Trophoblast cell (in vitro differentiated cells and primary cell): ENCODE results near the gene LRFN4.

ENCODE experiments used
- DNase-seq, 2 donors: peaks; one replicate each; pipeline ENCODE4 v3.0.0-alpha.2; 2016
- H2AFZ ChIP-seq: 2 replicates; pipeline ENCODE4 v1.6.1; 2013; ENCODE audit warnings: low read length, moderate library complexity, mild to moderate bottlenecking; ENCODE audit not compliant: insufficient read depth, poor library complexity
- H2AK5ac ChIP-seq: 2 replicates; pipeline ENCODE4 v1.6.1; 2013; ENCODE audit warnings: mild to moderate bottlenecking, low read length
- H2BK120ac ChIP-seq: 2 replicates; pipeline ENCODE4 v1.6.1; 2013; ENCODE audit warnings: low read length, mild to moderate bottlenecking, moderate library complexity; ENCODE audit not compliant: insufficient read depth, poor library complexity
- H2BK12ac ChIP-seq: 2 replicates; pipeline ENCODE4 v1.6.1; 2013; ENCODE audit warnings: mild to moderate bottlenecking, low read length, moderate library complexity
- H2BK5ac ChIP-seq: 2 replicates; pipeline ENCODE4 v1.6.1; 2013; ENCODE audit warnings: low read length, low read depth, moderate library complexity, mild to moderate bottlenecking; ENCODE audit not compliant: poor library complexity
- H3K14ac ChIP-seq: 2 replicates; pipeline ENCODE4 v1.6.1; 2013; ENCODE audit warnings: mild to moderate bottlenecking, low read length
- H3K18ac ChIP-seq: 2 replicates; pipeline ENCODE4 v1.6.1; 2013; ENCODE audit warnings: mild to moderate bottlenecking, low read length
- H3K23ac ChIP-seq: 2 replicates; pipeline ENCODE4 v1.6.1; 2013; ENCODE audit warnings: low read length
- H3K27ac ChIP-seq: 2 replicates; pipeline ENCODE4 v1.5.1; 2013; ENCODE audit warnings: low read depth, mild to moderate bottlenecking, inconsistent platforms, low read length, moderate library complexity
- H3K27me3 ChIP-seq: 2 replicates; pipeline ENCODE4 v1.6.1; 2013; ENCODE audit warnings: inconsistent platforms, mild to moderate bottlenecking, low read length, moderate library complexity; ENCODE audit not compliant: insufficient read depth
- H3K36me3 ChIP-seq, 2 experiments: 1 replicate in 1 of 2; 2 replicates in 1 of 2; pipeline ENCODE4 v1.6.1; 2013; ENCODE audit warnings: low read length in 2 of 2, mild to moderate bottlenecking in 2 of 2, moderate library complexity in 1 of 2; ENCODE audit not compliant: insufficient read depth in 2 of 2, control insufficient read depth in 1 of 2
- H3K4ac ChIP-seq: 2 replicates; pipeline ENCODE4 v1.6.1; 2013; ENCODE audit warnings: low read depth, mild to moderate bottlenecking, low read length, moderate library complexity
- H3K4me1 ChIP-seq, 2 experiments: 1 replicate in 1 of 2; 2 replicates in 1 of 2; pipeline ENCODE4 v1.6.1; 2013; ENCODE audit warnings: low read length in 2 of 2, mild to moderate bottlenecking in 2 of 2, moderate library complexity in 1 of 2; ENCODE audit not compliant: insufficient read depth in 2 of 2, control insufficient read depth in 1 of 2
- H3K4me2 ChIP-seq: 2 replicates; pipeline ENCODE4 v1.6.1; 2013; ENCODE audit warnings: inconsistent platforms, mild to moderate bottlenecking, low read length, moderate library complexity
- H3K4me3 ChIP-seq: 2 replicates; pipeline ENCODE4 v1.5.1; 2013; ENCODE audit warnings: mild to moderate bottlenecking, low read depth, low read length, inconsistent platforms
- H3K79me1 ChIP-seq: one replicate; pipeline ENCODE4 v1.6.1; 2013; ENCODE audit warnings: low read length
- H3K79me2 ChIP-seq: 2 replicates; pipeline ENCODE4 v1.6.1; 2013; ENCODE audit warnings: low read length, mild to moderate bottlenecking; ENCODE audit not compliant: control insufficient read depth, insufficient read depth, poor library complexity
- H3K9ac ChIP-seq: 2 replicates; pipeline ENCODE4 v1.6.1; 2013; ENCODE audit warnings: mild to moderate bottlenecking, low read length
- H3K9me3 ChIP-seq: 2 replicates; pipeline ENCODE4 v1.6.1; 2013; ENCODE audit warnings: low read depth, mild to moderate bottlenecking, control low read depth, inconsistent platforms, low read length; ENCODE audit not compliant: insufficient read depth
- H4K12ac ChIP-seq: 2 replicates; pipeline ENCODE4 v1.6.1; 2013; ENCODE audit warnings: low read depth, mild to moderate bottlenecking, low read length, moderate library complexity
- H4K8ac ChIP-seq: 2 replicates; pipeline ENCODE4 v1.6.1; 2013; ENCODE audit warnings: low read depth, mild to moderate bottlenecking, low read length, moderate library complexity
- H4K91ac ChIP-seq: one replicate; pipeline ENCODE4 v1.6.1; 2013; ENCODE audit warnings: low read depth, mild to moderate bottlenecking, low read length, moderate library complexity
- WGBS: extraction: QIAGEN DNeasy Blood & Tissue Kit; methylation state at CpG from one replicate; pipeline ENCODE4 v1.1.7; 2013; ENCODE audit warnings: missing lambda C conversion rate; ENCODE audit not compliant: insufficient read length, insufficient coverage; ENCODE audit errors: extremely low coverage; 5-methylcytosine and 5-hydroxymethylcytosine counted together

The LRFN4 gene

DNA sequence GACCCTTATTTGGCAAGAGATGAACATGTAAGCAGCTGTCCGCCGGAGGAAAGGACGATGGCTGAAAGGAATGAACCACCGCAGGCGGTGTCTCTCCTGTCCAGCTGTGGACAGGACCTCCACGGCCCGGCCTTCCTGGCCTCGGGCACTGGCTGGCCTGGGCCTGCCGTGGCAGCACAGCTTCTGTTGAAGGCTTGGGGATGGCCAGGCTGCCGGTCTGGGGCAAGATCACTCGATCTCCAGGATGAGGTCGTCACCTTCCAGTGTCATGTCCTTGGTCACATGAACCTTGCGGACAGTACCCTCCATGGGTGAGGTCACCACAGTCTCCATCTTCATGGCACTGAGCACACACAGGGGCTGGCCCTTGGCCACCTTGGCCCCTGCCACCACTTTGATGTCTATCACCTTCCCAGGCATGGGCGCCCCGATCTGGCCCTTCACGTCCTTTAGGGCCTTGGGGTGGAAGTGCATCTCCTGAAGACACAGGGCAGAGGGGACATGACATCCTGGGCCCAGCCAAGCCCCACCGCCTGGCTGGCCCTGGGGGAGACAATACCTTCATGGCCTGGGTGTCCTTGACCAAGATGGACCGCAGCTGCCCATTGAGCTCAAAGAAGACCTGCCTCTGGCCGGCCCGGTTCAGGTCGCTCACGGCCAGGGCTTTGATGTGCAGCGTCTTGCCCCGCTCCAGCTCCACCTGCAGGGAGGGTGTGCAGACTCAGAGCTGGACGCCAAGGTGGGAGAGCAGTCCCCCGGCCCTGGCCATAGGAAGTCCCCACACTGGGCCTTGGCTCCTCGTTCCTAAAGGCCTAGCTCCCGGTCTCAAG lies 8.0 kb upstream of the LRFN4 start:
- H3K4me1 ChIP-seq: peaks cover 7 to 13% of the 10 kb centered on the region in 2 experiments
- H3K4ac ChIP-seq: no peak overlapping the region
- H4K91ac ChIP-seq: no peak overlapping the region
- no peak overlapping the region for H4K12ac ChIP-seq
- H2AFZ ChIP-seq: no peak overlapping the region
- no peak overlapping the region for H3K18ac ChIP-seq
- H4K8ac ChIP-seq: no peak overlapping the region
- no peak overlapping the region for H3K9ac ChIP-seq
- H3K9me3 ChIP-seq: no peaks in the 10 kb centered on the region
- H2BK5ac ChIP-seq: no peak overlapping the region
- peaks cover under 1% of the 10 kb centered on the region for H3K79me1 ChIP-seq
- WGBS: no CpG with 5 or more reads among the region's 28 CpGs
- H2BK120ac ChIP-seq: no peak overlapping the region
- H3K27ac ChIP-seq: no peak overlapping the region
- peaks cover 31 to 45% of the 10 kb centered on the region in 2 experiments for H3K36me3 ChIP-seq
- H3K23ac ChIP-seq: no peak overlapping the region
- no peak overlapping the region for H3K4me3 ChIP-seq
- no peak for DNase-seq
- H3K4me2 ChIP-seq: no peak overlapping the region
- no peak overlapping the region for H3K14ac ChIP-seq
- no peak overlapping the region for H2BK12ac ChIP-seq
- H2AK5ac ChIP-seq: no peak overlapping the region
- no peaks in the 10 kb centered on the region for H3K27me3 ChIP-seq
- H3K79me2 ChIP-seq: peaks cover 3% of the 10 kb centered on the region

DNA sequence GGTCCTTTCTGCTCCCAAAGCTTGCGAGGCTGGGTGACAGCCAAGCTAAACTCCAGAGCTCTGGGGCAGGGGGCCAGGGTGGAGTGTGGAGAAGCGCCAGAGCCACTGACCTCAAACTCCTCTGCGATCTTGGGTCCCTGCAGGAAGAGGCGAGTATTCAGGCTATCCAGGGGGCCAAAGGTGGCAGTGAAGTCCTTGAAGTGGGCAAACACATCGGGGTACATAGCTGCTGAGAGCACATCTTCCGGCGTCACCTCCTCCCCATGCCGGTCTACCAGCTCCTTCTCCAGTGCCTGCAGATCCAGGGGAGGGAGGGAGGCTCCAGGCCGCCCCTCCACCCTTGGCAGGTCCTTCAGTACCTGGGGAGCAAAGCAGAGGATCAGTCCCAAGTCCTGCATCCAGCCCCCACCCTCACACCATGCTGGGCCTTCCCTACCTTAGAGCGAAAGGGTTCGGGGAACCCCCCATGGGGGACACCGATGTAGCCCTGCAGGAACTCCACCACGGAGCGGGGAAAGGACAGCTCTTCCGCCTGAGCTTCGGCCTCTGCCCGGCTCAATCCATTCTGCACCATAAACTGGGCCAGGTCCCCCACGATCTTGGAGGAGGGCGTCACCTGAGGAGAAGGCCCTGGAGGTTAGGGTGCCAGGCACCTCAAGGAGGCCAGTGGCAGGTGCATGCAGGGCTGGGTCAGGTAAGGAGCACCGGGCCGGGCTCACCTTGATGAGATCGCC lies 7.2 kb upstream of the LRFN4 start:
- Histone ChIP-seq H3K14ac (no peak overlapping the region), H3K9ac (no peak overlapping the region), H3K36me3 (peaks cover 31 to 42% of the 10 kb centered on the region in 2 experiments), H4K12ac (no peak overlapping the region), H2BK5ac (no peak overlapping the region), H2AFZ (no peak overlapping the region), H3K9me3 (no peaks in the 10 kb centered on the region), H2AK5ac (no peak overlapping the region), H3K4me3 (no peak overlapping the region), H3K4ac (no peak overlapping the region), H2BK120ac (no peak overlapping the region), H3K23ac (no peak overlapping the region), H4K91ac (no peak overlapping the region), H3K18ac (no peak overlapping the region), H3K4me1 (peaks cover 3 to 5% of the 10 kb centered on the region in 2 experiments), H3K79me1 (no peaks in the 10 kb centered on the region), H2BK12ac (no peak overlapping the region), H3K4me2 (no peak overlapping the region), H3K79me2 (no peaks in the 10 kb centered on the region), H4K8ac (no peak overlapping the region), H3K27ac (no peak overlapping the region), H3K27me3 (no peaks in the 10 kb centered on the region)
- WGBS: no CpG with 5 or more reads among the region's 22 CpGs
- DNase-seq: no peak

DNA sequence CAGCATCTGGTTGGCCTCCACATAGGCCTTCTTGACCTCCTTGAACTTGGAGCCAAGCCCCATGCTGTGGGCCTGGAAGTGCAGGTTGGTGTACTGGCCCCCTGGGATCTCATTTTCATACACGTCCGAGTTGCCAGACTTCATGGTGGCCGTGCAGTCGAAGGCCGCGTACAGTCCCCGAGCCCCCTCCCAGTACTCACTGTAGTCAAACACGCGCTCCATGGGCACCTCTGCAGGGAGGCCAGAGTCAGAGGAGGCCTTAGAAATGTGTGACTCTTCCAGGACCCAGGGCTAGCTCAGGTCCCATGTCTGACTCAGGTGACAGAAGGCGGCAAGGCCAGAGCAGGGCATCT lies 6.7 kb upstream of the LRFN4 start:
- H3K4me2 ChIP-seq: no peak overlapping the region
- H4K12ac ChIP-seq: no peak overlapping the region
- H3K27me3 ChIP-seq: no peaks in the 10 kb centered on the region
- H3K23ac ChIP-seq: no peak overlapping the region
- no peak overlapping the region for H3K4me3 ChIP-seq
- H3K4me1 ChIP-seq: peaks cover 3 to 5% of the 10 kb centered on the region in 2 experiments
- no peak overlapping the region for H2AFZ ChIP-seq
- no CpG with 5 or more reads among the region's 10 CpGs for WGBS
- H2AK5ac ChIP-seq: no peak overlapping the region
- H2BK5ac ChIP-seq: no peak overlapping the region
- H3K79me2 ChIP-seq: no peaks in the 10 kb centered on the region
- no peak overlapping the region for H2BK12ac ChIP-seq
- H3K36me3 ChIP-seq: peaks cover 26 to 37% of the 10 kb centered on the region in 2 experiments
- no peaks in the 10 kb centered on the region for H3K79me1 ChIP-seq
- H3K9me3 ChIP-seq: no peaks in the 10 kb centered on the region
- H4K8ac ChIP-seq: no peak overlapping the region
- H3K14ac ChIP-seq: no peak overlapping the region
- H2BK120ac ChIP-seq: no peak overlapping the region
- no peak overlapping the region for H3K18ac ChIP-seq
- H3K9ac ChIP-seq: no peak overlapping the region
- no peak for DNase-seq
- H3K27ac ChIP-seq: no peak overlapping the region
- H3K4ac ChIP-seq: no peak overlapping the region
- no peak overlapping the region for H4K91ac ChIP-seq

DNA sequence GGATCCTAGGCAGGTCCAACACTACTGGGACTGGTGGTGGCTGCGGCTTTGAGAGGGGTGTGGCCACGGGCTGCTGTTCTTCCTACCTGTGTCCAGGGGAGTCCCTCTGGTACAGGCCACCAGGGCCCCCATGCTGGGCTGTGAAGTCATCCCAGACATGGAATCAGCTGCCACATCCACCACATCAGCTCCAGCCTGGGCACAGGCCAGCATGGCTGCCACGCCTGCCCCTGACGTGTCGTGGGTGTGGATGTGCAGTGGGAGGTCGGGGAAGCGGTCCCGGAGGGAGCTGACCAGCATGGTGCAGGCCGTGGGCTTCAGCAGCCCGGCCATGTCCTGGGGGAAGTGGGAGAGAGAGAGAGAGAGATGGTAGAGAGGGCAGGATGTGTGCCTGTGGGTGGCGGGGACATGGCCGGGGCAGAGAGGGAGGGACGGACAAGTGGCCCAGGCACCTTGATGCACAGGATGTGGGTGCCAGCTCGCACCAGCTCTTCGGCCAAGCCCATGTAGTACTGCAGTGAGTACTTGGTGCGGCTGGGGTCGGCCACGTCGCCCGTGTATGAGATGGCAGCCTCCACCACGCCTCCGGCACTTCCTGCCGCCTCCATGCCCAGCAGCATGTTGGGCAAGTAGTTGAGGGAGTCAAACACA lies 6.2 kb upstream of the LRFN4 start:
- Histone ChIP-seq H3K27ac (no peak overlapping the region), H2BK5ac (no peak overlapping the region), H4K12ac (no peak overlapping the region), H2AFZ (no peak overlapping the region), H3K79me1 (peaks cover 2% of the 10 kb centered on the region), H3K4me1 (peaks cover 5 to 7% of the 10 kb centered on the region in 2 experiments), H3K14ac (no peak overlapping the region), H3K18ac (no peak overlapping the region), H3K79me2 (peaks cover under 1% of the 10 kb centered on the region), H4K91ac (no peak overlapping the region), H3K23ac (no peak overlapping the region), H3K9me3 (no peaks in the 10 kb centered on the region), H3K4ac (no peak overlapping the region), H2BK12ac (no peak overlapping the region), H2BK120ac (no peak overlapping the region), H2AK5ac (no peak overlapping the region), H3K4me2 (no peak overlapping the region), H3K36me3 (peaks cover 20 to 32% of the 10 kb centered on the region in 2 experiments), H3K4me3 (no peak overlapping the region), H4K8ac (no peak overlapping the region), H3K27me3 (no peaks in the 10 kb centered on the region), H3K9ac (peak overlapping the region; percentile 12)
- no CpG with 5 or more reads among the region's 23 CpGs for WGBS
- no peak for DNase-seq
